ENCODE data around the gene SGMS1. TPM values are rescaled to one million over a fixed set of nuclear protein-coding genes. Genes with fewer than 3 reads are reported as not detected.
"Not testable (repeated sequence)": the region's sequence is repeated elsewhere in the genome, so short reads cannot be mapped to it uniquely, and the experiment has no call there.

SGMS1 gene
- total RNA-seq, 1 donor from 2014 or later: 49.6 TPM

DNA sequence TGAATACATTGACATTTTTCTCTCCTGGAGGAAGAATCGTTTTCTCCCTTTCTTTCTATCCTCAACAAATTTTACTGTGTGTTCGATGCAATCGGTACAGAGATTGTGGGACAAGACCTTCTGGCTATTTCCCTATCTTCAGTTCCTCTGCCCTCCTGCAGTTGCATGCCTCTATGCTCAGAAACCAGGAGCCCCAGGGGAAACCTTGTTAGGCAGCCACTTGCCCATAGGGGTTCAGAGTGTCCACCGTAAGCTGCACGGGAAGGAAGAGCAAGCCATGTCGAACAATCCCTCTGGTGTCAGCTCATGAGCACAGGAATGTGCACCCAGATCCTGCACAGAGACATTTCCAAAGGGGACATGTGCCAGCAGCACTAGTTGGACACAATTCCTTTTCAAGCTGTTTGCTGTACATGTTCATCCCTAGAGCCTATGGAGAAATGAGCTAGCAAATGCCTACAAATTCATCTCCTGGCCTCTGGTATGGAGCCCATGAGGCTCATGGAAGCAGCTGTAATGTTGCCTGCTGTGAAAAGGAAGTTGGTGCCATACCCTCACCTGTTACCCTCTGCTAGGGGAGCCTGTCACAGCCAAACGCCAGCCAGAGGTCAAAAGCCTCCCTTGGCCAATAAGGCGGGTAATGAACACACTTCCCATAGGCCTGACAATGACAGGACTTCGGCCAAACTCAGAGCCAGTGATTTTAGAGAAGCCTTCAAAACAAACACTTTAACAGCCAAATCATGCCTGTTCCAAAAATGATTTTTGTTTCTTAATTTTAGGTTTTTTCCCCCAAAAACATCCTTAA, 336.6 kb downstream of the SGMS1 start:
- no peak for DNase-seq (ENCODE audit: extremely low read depth, low read depth, low spot score)

- no peak for DNase-seq (ENCODE audit: extremely low read depth, low read depth, low spot score)
These were observed 337.2 kb downstream of the SGMS1 start for GRCh38 chr10:50286517-50286916.

DNA sequence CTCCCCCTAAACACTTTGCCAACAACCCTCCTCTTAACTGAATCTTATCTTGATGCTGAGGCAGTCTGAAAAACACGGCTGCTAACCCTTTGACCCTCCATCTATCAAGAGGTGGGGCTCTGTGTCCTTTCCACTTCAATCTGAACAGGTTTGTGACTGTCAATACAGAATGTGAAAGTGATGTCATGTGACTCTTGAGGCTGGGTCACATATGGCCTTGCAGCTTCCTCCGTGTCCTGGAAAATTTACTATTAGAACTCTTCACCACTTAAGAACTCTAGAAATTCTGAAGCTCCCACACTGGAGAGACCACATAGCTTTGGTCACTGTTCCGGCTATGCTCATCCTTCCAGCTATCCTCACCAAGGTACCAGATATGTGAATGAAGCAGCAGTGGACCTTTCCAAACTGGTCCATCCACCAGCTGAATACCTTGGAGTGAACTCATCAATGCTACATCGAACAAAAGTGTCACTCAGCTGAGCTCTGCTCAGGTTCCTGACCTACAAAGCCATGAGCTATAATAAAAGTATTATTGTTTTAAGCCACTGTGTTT, 341.7 kb downstream of the SGMS1 start:
- no peak for DNase-seq (ENCODE audit: extremely low read depth, low read depth, low spot score)

- no peak for DNase-seq (ENCODE audit: extremely low read depth, low read depth, low spot score)
These were observed 342.4 kb downstream of the SGMS1 start for GRCh38 chr10:50281210-50281966.

DNA sequence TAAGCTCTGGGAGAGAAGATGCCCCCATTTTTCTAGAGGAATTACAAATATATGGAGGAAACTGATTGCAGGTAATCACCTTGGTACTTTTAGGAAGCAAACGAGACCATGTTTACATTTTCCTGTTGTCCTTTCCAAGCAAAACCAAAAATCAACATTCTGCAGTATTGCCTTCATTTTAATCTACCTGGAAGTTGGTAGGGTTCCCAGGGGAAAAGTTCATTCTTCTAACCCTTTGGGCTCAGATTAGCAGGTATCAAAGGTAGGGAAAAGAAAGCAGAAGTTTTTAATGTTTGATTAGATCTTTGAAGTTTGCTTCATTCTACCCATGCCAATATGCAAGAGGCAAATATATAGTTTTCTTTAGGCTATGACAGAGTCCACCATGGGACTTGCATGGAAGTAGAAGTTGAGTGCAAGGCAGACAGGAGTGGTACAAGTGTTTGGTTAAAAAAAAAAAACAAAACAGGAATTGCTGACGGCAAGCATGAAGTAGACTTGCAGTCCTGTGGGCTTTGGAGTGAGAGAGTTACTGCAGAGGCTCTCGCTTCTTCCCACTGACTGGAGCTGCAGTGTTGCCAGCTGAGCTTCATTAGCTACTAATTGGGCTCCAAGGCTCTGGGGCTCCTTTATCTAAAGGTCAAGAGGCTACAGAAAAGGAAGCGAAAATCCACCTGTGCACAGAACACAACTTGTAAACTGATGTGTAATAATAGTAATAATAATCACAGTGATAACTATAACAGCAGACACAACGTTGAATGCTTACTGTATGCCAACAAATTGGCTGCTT, 343.5 kb downstream of the SGMS1 start:
- DNase-seq (ENCODE audit: extremely low read depth, low read depth, low spot score): no peak

DNA sequence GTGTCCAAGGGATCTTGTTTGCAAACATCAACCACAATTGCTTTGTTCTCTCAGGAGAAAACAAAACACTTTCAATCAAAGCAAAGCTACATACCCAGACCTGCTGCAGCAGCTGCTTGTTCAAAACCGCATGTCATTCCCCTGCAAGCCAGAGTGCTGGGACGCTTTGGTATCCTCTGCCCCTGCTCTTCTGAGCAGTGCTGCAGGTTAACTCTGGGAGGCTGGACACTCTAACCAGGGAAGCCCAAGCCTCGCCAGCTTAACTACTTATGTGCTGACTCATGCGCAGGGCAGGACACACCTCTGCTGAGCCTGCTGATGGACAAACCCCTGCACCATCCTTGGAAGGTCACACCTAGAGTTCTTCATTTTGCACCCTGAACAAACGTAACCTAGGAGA, 344.3 kb downstream of the SGMS1 start:
- DNase-seq (ENCODE audit: extremely low read depth, low read depth, low spot score): no peak

DNA sequence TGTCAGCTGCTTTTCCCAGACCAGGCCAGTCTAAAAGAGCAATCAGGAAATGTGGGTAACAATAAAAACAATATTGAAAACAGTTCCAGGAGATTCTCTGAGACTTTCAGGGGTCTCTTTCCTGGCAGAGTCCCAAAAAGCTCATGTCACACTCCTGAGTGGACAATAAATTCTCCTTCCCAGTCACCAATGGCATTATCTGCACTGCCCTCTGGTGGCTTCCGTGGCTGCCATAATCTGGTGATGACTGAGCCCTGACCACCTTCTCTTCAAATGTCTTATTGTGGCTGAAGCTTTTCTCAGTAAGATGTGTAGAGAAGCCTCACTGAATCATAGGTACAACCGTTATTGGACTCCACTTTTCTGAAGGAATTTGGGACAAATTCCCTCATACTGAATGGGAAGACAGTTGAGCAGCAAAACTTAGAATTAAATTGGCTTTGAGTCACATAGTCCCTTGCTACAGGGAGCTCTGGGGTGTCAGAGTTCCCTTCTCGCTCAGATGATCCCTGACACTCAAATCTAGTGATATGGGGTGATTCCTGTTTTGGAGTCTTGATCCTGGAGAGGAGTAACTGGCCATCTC, 348.0 kb downstream of the SGMS1 start:
- no peak for DNase-seq (ENCODE audit: extremely low read depth, low read depth, low spot score)

DNA sequence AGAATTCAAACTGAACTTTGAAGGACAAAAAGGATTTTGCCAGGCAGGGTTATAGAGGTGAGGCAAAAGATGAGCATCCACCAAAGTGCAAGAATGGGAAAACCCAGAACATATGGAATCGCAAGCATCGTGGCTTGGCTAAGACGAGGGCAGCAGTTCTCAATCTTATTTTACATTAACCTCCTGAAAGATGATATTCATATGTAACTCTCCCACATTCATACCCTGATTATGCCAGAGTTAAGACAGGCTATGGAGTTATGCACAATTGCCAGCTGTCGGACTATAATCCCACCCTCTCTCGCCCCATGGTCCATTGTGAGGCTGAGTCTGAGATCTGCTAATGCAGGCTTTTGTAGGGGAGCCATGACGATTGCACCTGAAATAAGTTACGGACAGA, 351.2 kb downstream of the SGMS1 start:
- no peak for DNase-seq (ENCODE audit: extremely low read depth, low read depth, low spot score)

DNA sequence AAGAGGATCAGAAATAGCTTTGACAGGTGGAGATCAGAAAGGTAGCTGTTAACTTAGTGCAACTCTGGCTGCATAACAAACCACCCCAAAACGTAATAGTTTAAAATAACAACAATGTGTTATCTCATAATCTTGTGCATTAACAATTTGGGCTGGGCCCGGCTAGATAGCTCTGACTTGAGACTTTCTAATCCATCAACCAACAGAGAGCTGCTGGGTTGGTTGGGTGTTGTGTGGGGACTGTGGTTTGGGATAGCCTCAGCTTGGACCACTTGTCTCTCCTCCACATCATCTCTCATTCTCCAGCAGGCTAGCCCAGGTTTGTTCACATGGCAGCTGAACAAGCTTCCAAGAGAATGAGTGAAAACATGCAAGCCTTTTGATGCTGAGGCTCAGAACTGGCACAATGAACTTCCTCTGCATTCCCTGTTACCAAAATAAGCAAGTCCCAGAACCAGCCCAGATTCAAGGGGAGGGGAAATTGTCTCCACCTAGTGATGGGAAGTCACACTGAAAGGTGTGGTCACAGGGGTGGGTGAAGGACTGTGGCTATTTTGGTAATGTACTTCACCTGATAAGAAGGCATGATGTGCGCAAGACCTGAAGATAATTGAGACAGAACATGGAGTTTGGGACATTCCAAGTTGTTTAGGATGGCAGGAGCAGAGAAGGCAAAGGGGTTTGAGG, 352.0 kb downstream of the SGMS1 start:
- DNase-seq (ENCODE audit: extremely low read depth, low read depth, low spot score): no peak

GRCh38 chr10:50267877-50268276, 355.9 kb downstream of the SGMS1 start:
- not testable (repeated sequence) for DNase-seq (ENCODE audit: extremely low read depth, low read depth, low spot score)

DNA sequence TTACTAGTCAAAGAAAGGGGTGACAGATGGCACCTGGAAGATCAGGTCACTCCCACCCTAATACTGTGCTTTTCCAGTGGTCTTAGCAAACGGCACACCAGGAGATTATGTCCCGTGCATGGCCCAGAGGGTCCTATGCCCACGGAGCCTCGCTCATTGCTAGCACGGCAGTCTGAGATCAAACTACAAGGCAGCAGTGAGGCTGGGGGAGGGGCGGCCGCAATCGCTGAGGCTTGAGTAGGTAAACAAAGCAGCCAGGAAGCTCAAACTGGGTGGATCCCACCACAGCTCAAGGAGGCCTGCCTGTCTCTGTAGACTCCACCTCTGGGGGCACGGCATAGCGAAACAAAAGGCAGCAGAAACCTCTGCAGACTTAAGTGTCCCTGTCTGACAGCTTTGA, 361.1 kb downstream of the SGMS1 start:
- DNase-seq (ENCODE audit: extremely low read depth, low read depth, low spot score): not testable (repeated sequence)

DNA sequence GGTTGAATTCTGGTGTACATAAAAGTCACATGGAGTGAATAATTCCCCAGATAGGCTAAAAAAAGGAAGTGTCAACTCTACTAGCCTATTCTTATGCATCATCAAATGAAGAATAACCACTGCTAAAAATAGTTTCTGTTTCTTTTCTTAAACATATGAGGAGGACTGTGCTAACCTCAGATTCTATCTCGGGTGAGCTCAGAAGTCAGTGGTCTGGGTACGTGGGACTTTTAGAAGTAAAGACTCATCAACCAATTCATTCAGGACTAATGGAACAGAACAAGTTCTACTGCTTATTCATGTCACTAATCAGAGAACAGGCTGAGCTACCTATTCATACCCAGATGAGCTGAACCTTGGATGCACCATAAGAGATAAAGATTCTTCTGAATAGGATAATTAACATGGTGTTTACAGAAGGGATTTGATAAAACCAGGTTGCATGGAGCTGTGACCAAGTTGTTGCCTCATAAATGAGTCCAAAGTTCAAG, 362.9 kb downstream of the SGMS1 start:
- DNase-seq (ENCODE audit: extremely low read depth, low read depth, low spot score): no peak

Other genes with a start within 250 kb of the SGMS1 start
- gene ASAH2B, start 116.0 kb upstream of the SGMS1 start, total RNA-seq: 2.3 TPM in 2 replicates

Measured in glomerular endothelial cell (primary cell).